ENCODE results near the gene PDGFRB.

DNA sequence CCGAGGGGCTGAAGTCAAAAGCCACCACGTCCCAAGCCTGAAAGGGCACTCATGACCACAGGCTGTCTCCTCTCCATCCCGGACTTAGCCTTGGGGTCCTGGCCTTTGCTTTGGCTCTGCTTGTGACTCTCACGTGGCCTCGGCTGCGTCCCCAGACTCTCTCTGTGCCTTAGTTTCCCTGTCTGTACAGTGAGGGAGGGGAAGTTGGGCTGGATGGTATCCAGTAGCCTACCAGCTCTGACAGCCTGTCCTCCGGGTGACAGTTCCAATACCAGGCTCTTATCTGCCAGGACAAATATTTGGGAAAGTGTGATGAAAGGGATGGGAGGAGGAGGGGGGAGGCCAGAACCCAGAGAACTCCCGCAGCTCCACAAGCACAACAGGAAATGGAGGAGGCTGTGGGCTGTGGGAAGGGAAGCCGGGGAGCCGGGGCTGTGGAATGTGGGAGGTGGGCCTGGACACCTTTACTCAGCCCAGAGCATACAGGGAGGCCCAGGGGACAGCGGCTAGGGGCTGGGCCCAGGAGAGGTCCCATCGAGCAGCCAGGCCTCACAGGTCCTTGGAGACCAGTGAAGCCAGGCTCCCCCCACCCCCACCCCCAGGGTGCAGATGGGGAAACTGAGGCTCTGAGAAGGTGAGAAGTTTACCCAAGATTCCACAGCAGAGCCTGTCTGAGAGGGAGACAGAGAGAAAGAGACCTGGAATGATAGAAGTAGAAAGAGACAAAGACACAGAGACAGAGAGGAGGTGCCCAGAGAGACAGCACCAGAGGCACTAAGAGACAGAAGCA lies 18.3 kb downstream of the PDGFRB start:
- TF ChIP-seq MYC (IDR thresholded peaks at IDR 0.05; ENCODE audit: low read depth, low read length) = no peak
- TF ChIP-seq, protein P1, sequence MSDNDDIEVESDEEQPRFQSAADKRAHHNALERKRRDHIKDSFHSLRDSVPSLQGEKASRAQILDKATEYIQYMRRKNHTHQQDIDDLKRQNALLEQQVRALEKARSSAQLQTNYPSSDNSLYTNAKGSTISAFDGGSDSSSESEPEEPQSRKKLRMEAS (IDR thresholded peaks at IDR 0.05; ENCODE audit: low read depth, low read length) = no peak
